HCT116 (cell line): ENCODE data around the gene MTSS2. TPM values are rescaled to one million over a fixed set of nuclear protein-coding genes. Genes with fewer than 3 reads are reported as not detected.
A peak's percentile ranks its signal among the peaks of the same experiment; 100 is the strongest.

Source experiments
- ATAC-seq: fragments of 200-7000 bp; cut with Tn5 transposase; 2 replicates; pipeline ENCODE4 v1.9.1; 2020; ENCODE audit warnings: mild to moderate bottlenecking, moderate library complexity
- BruUV-seq: library from RNA; stranded (reverse); fragments of 400-500 nt; replicated peaks from 2 replicates; lab custom pipeline; 2021; lab: Mats Ljungman, UMichigan
- CTCF ChIA-PET: fragments of 300-600 bp; sonication (Branson Sonifier 250); formaldehyde crosslinking; loops from one replicate; lab custom pipeline; 2021; ENCODE audit warnings: antibody characterized with exemption; lab: Charles Lee
- POLR2A ChIA-PET: fragments of 300-600, 350-600 bp; sonication (Branson Sonifier 250); formaldehyde crosslinking; loops from one replicate; lab custom pipeline; 2021; ENCODE audit warnings: antibody characterized with exemption; lab: Charles Lee
- RAD21 ChIA-PET, 2 experiments: fragments of 300-600 bp; sonication (Branson Sonifier 250); formaldehyde crosslinking; loops; one replicate each; lab custom pipeline; 2023; ENCODE audit warnings: low total read pairs in 2 of 2; ENCODE audit not compliant: uncharacterized antibody in 2 of 2, unreplicated experiment in 2 of 2, low non-redundant PET in 1 of 2; lab: Charles Lee
- DNase-seq: peaks from one replicate; pipeline ENCODE4 v3.0.0-alpha.2; 2010; ENCODE audit warnings: low read depth, low spot score
- H2AFZ ChIP-seq: fragments of 200-600 bp; shearing (Covaris generic), sonication (generic); 2 replicates; pipeline ENCODE4 v1.6.1; 2017; ENCODE audit warnings: low read depth, mixed run types, mixed read lengths, antibody characterized with exemption, low read length; ENCODE audit not compliant: poor library complexity, severe bottlenecking
- H3K27ac ChIP-seq: 2 replicates; pipeline ENCODE4 v1.5.1; 2012; ENCODE audit warnings: low read depth, low read length
- H3K27me3 ChIP-seq: fragments of 200-600 bp; sonication (generic); 2 replicates; pipeline ENCODE4 v1.6.1; 2016; ENCODE audit warnings: mixed run types, low read length, mixed read lengths; ENCODE audit not compliant: insufficient read depth
- H3K36me3 ChIP-seq, 2 experiments: fragments of 200-500 bp in 1 of 2; fragments of 200-600 bp in 1 of 2; sonication (Bioruptor generic) in 1 of 2; sonication (generic) in 1 of 2; 2 replicates each; pipeline versions ENCODE4 v1.5.1 to v1.6.1; 2014 to 2016; ENCODE audit warnings: low read length in 2 of 2, inconsistent platforms in 1 of 2, mixed read lengths in 1 of 2, mixed run types in 1 of 2; ENCODE audit not compliant: insufficient read depth in 2 of 2, control insufficient read depth in 1 of 2
- H3K4me1 ChIP-seq, 2 experiments: fragments of 200-600 bp in 1 of 2; sonication (generic) in 1 of 2; 2 replicates each; pipeline versions ENCODE4 v1.5.1 to v1.6.1; 2012 to 2017; ENCODE audit warnings: low read length in 2 of 2, inconsistent platforms in 1 of 2, mild to moderate bottlenecking in 1 of 2, mixed read lengths in 1 of 2, mixed run types in 1 of 2, moderate library complexity in 1 of 2; ENCODE audit not compliant: insufficient read depth in 2 of 2, control insufficient read depth in 1 of 2
- H3K4me2 ChIP-seq: fragments of 200-600 bp; sonication (generic); 2 replicates; pipeline ENCODE4 v1.6.1; 2017; ENCODE audit warnings: mixed run types, low read length, mixed read lengths
- H3K4me3 ChIP-seq, 2 experiments: fragments of 200-600 bp in 1 of 2; sonication (generic) in 1 of 2; replicated peaks in 1 of 2; 2 replicates each; pipeline ENCODE4 v1.5.1; 2011 to 2016; ENCODE audit warnings: low read length in 2 of 2, control low read depth in 1 of 2, low read depth in 1 of 2, mild to moderate bottlenecking in 1 of 2, mixed read lengths in 1 of 2, mixed run types in 1 of 2
- H3K79me2 ChIP-seq: fragments of 200-600 bp; sonication (generic); 2 replicates; pipeline ENCODE4 v1.6.1; 2017; ENCODE audit warnings: mild to moderate bottlenecking, mixed run types, low read length, moderate library complexity, mixed read lengths; ENCODE audit not compliant: insufficient read depth
- H3K9ac ChIP-seq: fragments of 200-600 bp; sonication (generic); 2 replicates; pipeline ENCODE4 v1.6.1; 2016; ENCODE audit warnings: low read length, mixed read lengths
- H3K9me2 ChIP-seq: fragments of 200-600 bp; sonication (generic), shearing (Covaris generic); 2 replicates; pipeline ENCODE4 v1.6.1; 2017; ENCODE audit warnings: mixed run types, mild to moderate bottlenecking, moderate library complexity; ENCODE audit not compliant: insufficient read depth
- H3K9me3 ChIP-seq, 2 experiments: fragments of 200-500 bp in 1 of 2; fragments of 200-600 bp in 1 of 2; sonication (Bioruptor generic) in 1 of 2; sonication (generic) in 1 of 2; 2 replicates each; pipeline ENCODE4 v1.6.1; 2014 to 2017; ENCODE audit warnings: low read length in 2 of 2, mixed read lengths in 2 of 2, inconsistent platforms in 1 of 2, low read depth in 1 of 2, mild to moderate bottlenecking in 1 of 2, mixed run types in 1 of 2, moderate library complexity in 1 of 2; ENCODE audit not compliant: control insufficient read depth in 1 of 2, insufficient read depth in 1 of 2
- H4K20me1 ChIP-seq: fragments of 200-600 bp; sonication (generic), shearing (Covaris generic); 2 replicates; pipeline ENCODE4 v1.6.1; 2017; ENCODE audit warnings: mixed run types, mild to moderate bottlenecking, moderate library complexity; ENCODE audit not compliant: insufficient read depth
- CBX3 ChIP-seq: IDR thresholded peaks from 2 replicates; pipeline ENCODE4 v1.6.1; 2012; ENCODE audit warnings: low read depth
- CEBPB ChIP-seq: IDR thresholded peaks from 2 replicates; pipeline ENCODE4 v1.6.1; 2012; ENCODE audit warnings: low read depth
- CTCF ChIP-seq, 3 experiments: fragments of 200-600 bp in 1 of 3; sonication (generic) in 1 of 3; IDR thresholded peaks in 2 of 3; conservative IDR thresholded peaks in 1 of 3; 2 replicates each; pipeline ENCODE4 v1.5.1; 2012 to 2017; ENCODE audit warnings: low read depth in 2 of 3, low read length in 2 of 3, antibody characterized with exemption in 1 of 3, borderline replicate concordance in 1 of 3, control low read depth in 1 of 3, mild to moderate bottlenecking in 1 of 3, mixed read lengths in 1 of 3, mixed run types in 1 of 3, moderate library complexity in 1 of 3; ENCODE audit not compliant: insufficient read depth in 1 of 3
- ELF1 ChIP-seq: IDR thresholded peaks from 2 replicates; pipeline ENCODE4 v1.6.1; 2012; ENCODE audit warnings: low read depth, borderline replicate concordance
- EZH2 ChIP-seq: fragments of 200-600 bp; sonication (generic); IDR thresholded peaks from 2 replicates; pipeline ENCODE4 v1.6.1; 2017; ENCODE audit warnings: antibody characterized with exemption, mixed run types
- EZH2phosphoT487 ChIP-seq: fragments of 200-600 bp; IDR thresholded peaks from 2 replicates; pipeline ENCODE4 v1.6.1; 2018; ENCODE audit warnings: antibody characterized with exemption, borderline replicate concordance
- POLR2A ChIP-seq: IDR thresholded peaks from 2 replicates; pipeline ENCODE4 v1.7.0; 2011; ENCODE audit warnings: borderline replicate concordance; ENCODE audit not compliant: insufficient read depth, insufficient read length; ENCODE audit errors: extremely low read depth
- POLR2AphosphoS5 ChIP-seq: IDR thresholded peaks from 2 replicates; pipeline ENCODE4 v1.6.1; 2011; ENCODE audit warnings: mild to moderate bottlenecking, low read depth, low read length, moderate library complexity
- RAD21 ChIP-seq: IDR thresholded peaks from 2 replicates; pipeline ENCODE4 v1.6.1; 2012; ENCODE audit warnings: low read depth, mild to moderate bottlenecking
- SIN3A ChIP-seq: IDR thresholded peaks from 2 replicates; pipeline ENCODE4 v1.6.1; 2012; ENCODE audit warnings: low read depth
- SP1 ChIP-seq: IDR thresholded peaks from 2 replicates; pipeline ENCODE4 v1.6.1; 2012; ENCODE audit warnings: low read depth
- TCF7L2 ChIP-seq: IDR thresholded peaks from 2 replicates; pipeline ENCODE4 v1.7.0; 2011; ENCODE audit warnings: borderline replicate concordance, inconsistent platforms; ENCODE audit not compliant: insufficient read depth, insufficient read length; ENCODE audit errors: extremely low read depth
- ZFX ChIP-seq: fragments of 450-650 bp; IDR thresholded peaks from 2 replicates; pipeline ENCODE4 v1.6.1; 2017
- intact Hi-C: fragments of 100-400 bp; cut with micrococcal nuclease; formaldehyde crosslinking; loops from 2 replicates; pipeline ENCODE4 v1.10.0; 2022
- total RNA-seq: library from RNA; stranded (reverse); gene quantifications from one replicate; pipeline ENCODE4 v1.2.1, GENCODE V29; 2021; ENCODE audit not compliant: unreplicated experiment
- TF ChIP-seq, protein P1 (sequence below): IDR thresholded peaks from 2 replicates; pipeline ENCODE4 v1.6.1; 2012

The MTSS2 gene
- total RNA-seq, 1 experiment from 2014 or later, result 41.8 TPM

DNA sequence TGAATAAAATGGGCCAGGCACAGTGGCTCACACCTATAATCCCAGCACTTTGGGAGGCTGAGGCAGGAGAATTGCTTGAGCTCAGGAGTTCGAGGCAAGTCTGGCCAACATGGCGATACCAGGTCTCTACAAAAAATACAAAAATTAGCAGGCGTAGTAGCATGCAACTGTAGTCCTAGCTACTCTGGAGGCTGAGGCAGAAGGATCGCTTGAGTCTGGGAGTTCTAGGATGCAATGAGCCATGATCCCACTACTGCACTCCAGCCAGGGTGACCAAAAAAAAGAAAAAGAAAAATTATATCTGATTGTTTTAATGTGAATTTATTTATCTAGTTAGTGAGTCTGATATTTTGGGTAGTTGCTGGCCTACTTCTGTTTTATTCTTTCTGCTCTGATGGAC lies 32.4 kb downstream of the MTSS2 start:
- Histone ChIP-seq H3K4me3 (no peak overlapping the region), H3K4me1 (peaks cover 0 to 8% of the 10 kb centered on the region in 2 experiments; a peak in 2 of 4 replicates), H3K36me3 (no peaks in the 10 kb centered on the region), H3K9ac (no peak overlapping the region), H3K9me2 (no peaks in the 10 kb centered on the region), H3K9me3 (no peaks in the 10 kb centered on the region), H4K20me1 (no peaks in the 10 kb centered on the region), H3K4me2 (no peak overlapping the region), H3K27me3 (no peaks in the 10 kb centered on the region), H3K27ac (no peak overlapping the region), H3K79me2 (no peaks in the 10 kb centered on the region), H2AFZ (peak overlapping the region; percentile 88)
- RAD21 ChIA-PET, result interaction anchor here (0.7 to 1.2 kb wide), 3 partner anchors 118 to 273 kb away, joined by 3 to 4 read pairs (median 3); no protein-coding TSS in a partner anchor
- POLR2A ChIA-PET, result no interaction called here
- BruUV-seq, result no TSS peak
- ATAC-seq, result peak; percentile 56
- TF ChIP-seq POLR2A (no peak), POLR2AphosphoS5 (no peak), TCF7L2 (no peak)
- DNase-seq, result no peak
- CTCF ChIA-PET, result interaction anchor here (0.8 to 4.4 kb wide), 6 partner anchors 117 to 322 kb away, joined by 3 to 43 read pairs (median 6); no protein-coding TSS in a partner anchor
- intact Hi-C loops, result loop anchor here (1.0 to 10.0 kb wide), 5 partner anchors 118 to 856 kb away; partner anchors contain the start of genes COG4 and SF3B3

DNA sequence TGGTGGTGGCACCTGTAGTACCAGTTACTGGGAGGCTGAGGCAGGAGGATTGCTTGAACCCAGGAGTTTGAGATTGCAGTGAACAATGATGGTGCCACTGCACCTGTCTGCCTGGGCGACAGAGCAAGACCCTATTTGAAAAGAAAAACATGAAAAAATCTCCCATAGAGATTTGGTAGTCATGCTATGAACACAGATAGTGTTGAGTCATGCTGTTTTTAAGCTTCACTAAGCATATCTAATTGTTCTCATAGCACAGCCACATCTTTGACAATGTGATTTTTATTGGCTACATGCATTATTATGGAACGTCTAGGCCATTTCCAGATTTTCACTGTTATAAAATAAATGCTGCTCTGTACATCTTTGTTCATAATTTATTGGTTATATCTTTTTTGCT lies 33.5 kb downstream of the MTSS2 start:
- Histone ChIP-seq H3K79me2 (no peaks in the 10 kb centered on the region), H3K4me1 (peaks cover 0 to 8% of the 10 kb centered on the region in 2 experiments; a peak in 2 of 4 replicates), H3K9ac (no peak overlapping the region), H3K27me3 (no peaks in the 10 kb centered on the region), H3K9me2 (no peaks in the 10 kb centered on the region), H3K4me2 (no peak overlapping the region), H3K36me3 (no peaks in the 10 kb centered on the region), H3K9me3 (no peaks in the 10 kb centered on the region), H4K20me1 (no peaks in the 10 kb centered on the region), H3K27ac (no peak overlapping the region), H3K4me3 (no peak overlapping the region), H2AFZ (no peak overlapping the region)
- ChIA-PET RAD21 (interaction anchor here in 1 of 2 experiments (1.2 kb wide), 1 partner anchor 119 kb away, joined by 3 read pairs; no protein-coding TSS in a partner anchor), POLR2A (no interaction called here), CTCF (interaction anchor here (0.6 to 4.4 kb wide), 3 partner anchors 32 to 282 kb away, joined by 3 to 43 read pairs (median 19); no protein-coding TSS in a partner anchor)
- TF ChIP-seq SP1 (no peak), CTCF (IDR thresholded peaks at IDR 0.05 in 2 of 3, conservative IDR thresholded peaks at IDR 0.05 in 1 of 3; ENCODE audit: borderline replicate concordance in 1 of 3, insufficient read depth in 1 of 3, low read depth in 2 of 3, low read length in 2 of 3) (no peak), EZH2 (no peak), CEBPB (no peak), CBX3 (no peak), RAD21 (no peak), SIN3A (no peak), ZFX (no peak), EZH2phosphoT487 (no peak), ELF1 (no peak)
- TF ChIP-seq, protein P1, sequence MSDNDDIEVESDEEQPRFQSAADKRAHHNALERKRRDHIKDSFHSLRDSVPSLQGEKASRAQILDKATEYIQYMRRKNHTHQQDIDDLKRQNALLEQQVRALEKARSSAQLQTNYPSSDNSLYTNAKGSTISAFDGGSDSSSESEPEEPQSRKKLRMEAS, result no peak
- intact Hi-C loops, result loop anchor here (2.0 to 10.0 kb wide), 4 partner anchors 128 to 855 kb away; partner anchors contain the start of genes COG4 and SF3B3
- DNase-seq (no peak), ATAC-seq (no peak)
- no TSS peak for BruUV-seq
